Stomach (tissue), 9 donors: ENCODE results near the gene LRRC49. TPM values are rescaled to one million over a fixed set of nuclear protein-coding genes. Genes with fewer than 3 reads are reported as not detected.
"Not testable (repeated sequence)": the region's sequence is repeated elsewhere in the genome, so short reads cannot be mapped to it uniquely, and the experiment has no call there.

Experiments used
- DNase-seq, 2 donors: peaks; one replicate each; pipeline versions ENCODE4 v3.0.0 to v3.0.0-alpha.2; 2013 to 2019
- H3K27ac ChIP-seq, 5 donors: fragments of 200-600 bp in 4 of 5; sonication (generic) in 4 of 5; one replicate each; pipeline ENCODE4 v1.5.1; 2013 to 2019; ENCODE audit warnings: mild to moderate bottlenecking in 1 of 5, moderate library complexity in 1 of 5
- H3K27me3 ChIP-seq, 3 donors: fragments of 200-600 bp; sonication (generic); one replicate each; pipeline ENCODE4 v1.5.1; 2017 to 2019; ENCODE audit warnings: mixed run types in 1 of 3
- H3K36me3 ChIP-seq, 4 donors: fragments of 200-600 bp; sonication (generic); 1 replicate in 3 of 4; 2 replicates in 1 of 4; pipeline ENCODE4 v1.5.1; 2016 to 2019
- H3K4me1 ChIP-seq, 4 donors: fragments of 200-600 bp; sonication (generic); one replicate each; pipeline ENCODE4 v1.5.1; 2016 to 2019
- H3K4me3 ChIP-seq, 4 donors: fragments of 200-600 bp; sonication (generic) in 3 of 4; one replicate each; pipeline ENCODE4 v1.5.1; 2016 to 2019; ENCODE audit warnings: mild to moderate bottlenecking in 1 of 4
- H3K9me3 ChIP-seq, 4 donors: fragments of 200-600 bp; sonication (generic); one replicate each; pipeline ENCODE4 v1.5.1; 2016 to 2019
- EP300 ChIP-seq: sonication (generic); formaldehyde crosslinking; IDR thresholded peaks from one replicate; pipeline ENCODE4 v1.6.1; 2017; ENCODE audit warnings: antibody characterized with exemption
- POLR2A ChIP-seq, 4 donors: fragments of 450-650 bp; IDR thresholded peaks; one replicate each; pipeline ENCODE4 v1.6.1; 2016; ENCODE audit warnings: antibody characterized with exemption in 4 of 4, control low read depth in 2 of 4, mild to moderate bottlenecking in 1 of 4, moderate library complexity in 1 of 4
- POLR2AphosphoS5 ChIP-seq, 3 donors: sonication (generic); formaldehyde crosslinking; IDR thresholded peaks; one replicate each; pipeline ENCODE4 v1.6.1; 2016; ENCODE audit warnings: antibody characterized with exemption in 3 of 3
- whole genome bisulfite sequencing, 5 donors: extraction: QIAGEN DNeasy Blood & Tissue Kit in 3 of 5; methylation state at CpG; one replicate each; pipeline versions ENCODE4 v1.1.5 to v1.1.7; 2013 to 2018; 5-methylcytosine and 5-hydroxymethylcytosine counted together
- intact Hi-C: fragments of 100-400 bp; cut with DNase I; formaldehyde crosslinking; loops from one replicate; pipeline ENCODE4 v1.15.1; 2023; ENCODE audit warnings: low total_unique reads
- polyA plus RNA-seq, 3 donors: library from polyadenylated mRNA; stranded (reverse); fragments of 200-250 nt; gene quantifications; one replicate each; pipeline ENCODE4 v1.2.3, GENCODE V29; 2013
- total RNA-seq, 5 donors: library from RNA; depleted of rRNA; stranded (reverse); fragments of >200 nt; gene quantifications; one replicate each; pipeline versions ENCODE4 v1.1.0 to v1.2.3, GENCODE V29; 2014 to 2016
- TF ChIP-seq, protein P1 (sequence below), 7 experiments: fragments of 450-650 bp in 4 of 7; fragments of 200-600 bp in 3 of 7; sonication (generic) in 3 of 7; IDR thresholded peaks; one replicate each; pipeline ENCODE4 v1.5.1; 2016 to 2019; ENCODE audit warnings: antibody characterized with exemption in 7 of 7, control low read depth in 2 of 7, mild to moderate bottlenecking in 1 of 7
- donor health status: healthy with polysubstance abuse.
- donor health status: Bipolar disorder and iron deficiency.
- donor health status: healthy.

Gene LRRC49
- total and polyA plus RNA-seq, 8 donors, result 0.87 to 63.8 (median 7.2) TPM

- intact Hi-C loops, result no loop called here
- TF ChIP-seq POLR2A (IDR thresholded peaks at IDR 0.05) (no peak), EP300 (no peak), POLR2AphosphoS5 (IDR thresholded peaks at IDR 0.05) (no peak)
- TF ChIP-seq, protein P1, sequence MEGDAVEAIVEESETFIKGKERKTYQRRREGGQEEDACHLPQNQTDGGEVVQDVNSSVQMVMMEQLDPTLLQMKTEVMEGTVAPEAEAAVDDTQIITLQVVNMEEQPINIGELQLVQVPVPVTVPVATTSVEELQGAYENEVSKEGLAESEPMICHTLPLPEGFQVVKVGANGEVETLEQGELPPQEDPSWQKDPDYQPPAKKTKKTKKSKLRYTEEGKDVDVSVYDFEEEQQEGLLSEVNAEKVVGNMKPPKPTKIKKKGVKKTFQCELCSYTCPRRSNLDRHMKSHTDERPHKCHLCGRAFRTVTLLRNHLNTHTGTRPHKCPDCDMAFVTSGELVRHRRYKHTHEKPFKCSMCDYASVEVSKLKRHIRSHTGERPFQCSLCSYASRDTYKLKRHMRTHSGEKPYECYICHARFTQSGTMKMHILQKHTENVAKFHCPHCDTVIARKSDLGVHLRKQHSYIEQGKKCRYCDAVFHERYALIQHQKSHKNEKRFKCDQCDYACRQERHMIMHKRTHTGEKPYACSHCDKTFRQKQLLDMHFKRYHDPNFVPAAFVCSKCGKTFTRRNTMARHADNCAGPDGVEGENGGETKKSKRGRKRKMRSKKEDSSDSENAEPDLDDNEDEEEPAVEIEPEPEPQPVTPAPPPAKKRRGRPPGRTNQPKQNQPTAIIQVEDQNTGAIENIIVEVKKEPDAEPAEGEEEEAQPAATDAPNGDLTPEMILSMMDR (IDR thresholded peaks at IDR 0.05), result no peak
- Histone ChIP-seq H3K27ac (no peak overlapping the region), H3K27me3 (no peaks in the 10 kb centered on the region), H3K4me1 (no peaks in the 10 kb centered on the region), H3K36me3 (peaks cover 0 to 11% (median 4%) of the 10 kb centered on the region in 4 donors), H3K9me3 (peaks cover 0 to 14% (median 0%) of the 10 kb centered on the region in 4 donors), H3K4me3 (no peak overlapping the region)
- 89 to 95% (median 91%) methylated on average over 8 of the region's 8 CpGs for WGBS, 5 donors
- DNase-seq, result no peak
Observed at GRCh38 chr15:71015342-71015741, 122.7 kb downstream of the LRRC49 start.

DNA sequence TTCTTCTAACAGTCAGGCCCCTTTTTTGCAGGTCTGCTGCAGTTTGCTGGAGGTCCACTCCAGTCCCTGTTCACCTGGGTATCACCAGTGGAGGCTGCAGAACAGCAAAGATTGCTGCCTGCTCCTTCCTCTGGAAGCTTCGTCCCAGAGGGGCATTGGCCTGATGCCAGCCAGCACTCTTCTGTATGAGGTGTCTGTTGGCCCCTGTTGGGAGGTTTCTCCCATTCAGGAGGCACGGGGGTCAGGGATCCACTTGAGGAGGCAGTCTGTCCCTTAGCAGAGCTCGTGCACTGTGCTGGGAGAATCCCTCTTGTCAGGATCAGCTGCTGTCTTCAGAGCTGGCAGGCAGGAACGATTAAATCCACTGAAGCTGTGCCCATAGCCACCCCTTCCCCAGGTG lies 138.6 kb downstream of the LRRC49 start:
- peaks cover 0 to 12% (median 0%) of the 10 kb centered on the region in 4 donors for H3K9me3 ChIP-seq
- H3K36me3 ChIP-seq, H3K27me3 ChIP-seq, H3K4me1 ChIP-seq, H3K4me3 ChIP-seq, H3K27ac ChIP-seq, intact Hi-C loops, DNase-seq: not testable (repeated sequence)
- WGBS, 5 donors, result 74 to 83% (median 78%) methylated on average over 2 to 4 of the region's 4 CpGs

GRCh38 chr15:71035478-71035877 lies 142.9 kb downstream of the LRRC49 start:
- H3K36me3 ChIP-seq, H3K27ac ChIP-seq, H3K27me3 ChIP-seq, H3K9me3 ChIP-seq, DNase-seq, H3K4me1 ChIP-seq, H3K4me3 ChIP-seq, intact Hi-C loops: not testable (repeated sequence)
- 93 to 100% (median 100%) methylated on average over 1 of the region's 1 CpG for WGBS, 5 donors

DNA sequence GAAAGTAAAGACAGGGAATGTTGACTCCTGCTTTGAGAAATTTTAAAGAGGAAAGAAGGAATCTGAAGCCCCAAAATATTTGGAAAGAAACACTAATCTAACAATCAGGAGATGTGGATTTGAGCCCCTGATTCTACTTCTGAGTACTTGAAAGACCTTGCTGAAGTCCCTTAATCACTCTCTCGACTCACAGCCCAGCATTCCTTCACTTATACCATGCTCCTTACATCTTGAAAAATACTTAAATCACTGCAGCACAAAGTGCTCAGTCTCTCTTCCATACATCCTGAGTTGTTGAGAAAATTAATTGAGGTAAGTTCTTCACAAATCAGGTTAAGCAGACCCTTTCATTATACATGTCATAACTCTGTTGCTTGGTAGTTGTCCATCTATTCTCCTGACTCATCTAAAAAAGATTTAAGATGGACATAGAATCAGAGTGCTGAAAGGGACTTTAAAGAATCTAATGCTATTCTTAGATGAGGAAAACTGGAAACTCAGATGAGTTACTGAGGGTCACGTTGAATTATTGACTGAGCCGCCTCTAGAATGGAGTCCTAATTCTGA lies 149.8 kb downstream of the LRRC49 start:
- Histone ChIP-seq H3K4me1 (no peaks in the 10 kb centered on the region), H3K36me3 (peaks cover 0 to 6% (median 5%) of the 10 kb centered on the region in 4 donors), H3K9me3 (no peaks in the 10 kb centered on the region), H3K4me3 (no peak overlapping the region), H3K27me3 (no peaks in the 10 kb centered on the region), H3K27ac (no peak overlapping the region)
- DNase-seq, result no peak
- TF ChIP-seq POLR2AphosphoS5 (IDR thresholded peaks at IDR 0.05) (no peak), POLR2A (IDR thresholded peaks at IDR 0.05) (no peak), EP300 (no peak)
- TF ChIP-seq, protein P1 (IDR thresholded peaks at IDR 0.05), result no peak
- WGBS, 5 donors, result 83 to 86% (median 84%) methylated on average over 3 of the region's 3 CpGs
- intact Hi-C loops, result no loop called here

GRCh38 chr15:71043373-71043772 lies 150.7 kb downstream of the LRRC49 start:
- no peak overlapping the region for H3K27ac ChIP-seq
- no peaks in the 10 kb centered on the region for H3K9me3 ChIP-seq
- WGBS, 5 donors, result 48 to 69% (median 56%) methylated on average over 1 of the region's 1 CpG
- no peak overlapping the region for H3K4me3 ChIP-seq
- H3K4me1 ChIP-seq, result no peaks in the 10 kb centered on the region
- no peaks in the 10 kb centered on the region for H3K36me3 ChIP-seq
- DNase-seq, result no peak
- H3K27me3 ChIP-seq, result no peaks in the 10 kb centered on the region
- intact Hi-C loops, result no loop called here
- TF ChIP-seq POLR2A (IDR thresholded peaks at IDR 0.05) (no peak), POLR2AphosphoS5 (IDR thresholded peaks at IDR 0.05) (no peak), EP300 (no peak)
- TF ChIP-seq, protein P1 (IDR thresholded peaks at IDR 0.05), result no peak
